Stimulated activated CD4-positive, alpha-beta T cell treated with anti-CD3 and anti-CD28 coated beads, Interleukin-4, amount 100 ng/mL, for 24 hours (primary cell): Measurements from ENCODE around the gene CDK17.

ENCODE experiments used
- DNase-seq: peaks from one replicate; pipeline ENCODE4 v3.0.0-alpha.2; 2020

The CDK17 gene

DNA sequence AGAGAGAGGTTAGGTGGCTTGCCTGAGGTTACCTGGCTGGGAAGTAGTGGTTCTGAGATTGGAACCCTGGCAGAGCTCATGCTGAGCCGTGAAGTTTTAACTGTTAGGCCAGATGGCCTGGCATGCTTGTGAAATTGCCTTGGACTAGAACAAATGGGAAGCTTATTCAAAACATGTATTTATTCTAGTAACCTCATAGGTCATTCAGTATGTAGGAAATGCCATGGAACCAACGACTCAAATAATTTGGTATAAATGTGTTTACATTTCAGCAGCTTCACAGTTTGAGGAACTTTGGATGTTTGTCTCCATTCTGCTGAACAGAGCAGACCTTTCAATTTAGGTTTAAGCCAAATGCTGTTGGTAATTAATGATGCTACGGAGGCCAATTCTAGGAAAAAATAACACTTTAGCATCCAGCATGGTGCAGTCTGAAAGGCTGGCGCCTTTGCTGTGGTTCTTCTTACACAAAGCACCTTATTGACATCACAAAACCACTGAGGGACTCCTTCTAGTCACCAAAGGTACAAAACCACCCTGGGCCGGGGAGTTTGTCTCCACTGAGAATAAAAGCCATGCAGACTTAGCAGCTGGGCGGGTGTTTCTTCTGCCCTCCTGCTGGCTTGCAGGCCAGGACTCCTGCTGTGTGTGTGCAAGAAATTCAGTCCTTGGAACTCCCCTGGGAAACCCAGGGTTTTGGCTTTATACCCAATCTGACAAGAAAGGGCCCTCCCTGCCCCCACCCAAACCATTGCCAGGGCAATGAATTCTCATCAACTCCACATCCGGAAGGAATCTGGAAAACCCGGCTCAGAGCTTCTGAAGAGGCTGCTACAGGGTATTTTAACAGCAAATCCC lies 141.9 kb downstream of the CDK17 start:
- DNase-seq, result no peak

- DNase-seq, result no peak
Observed at GRCh38 chr12:96257550-96258103, 142.6 kb downstream of the CDK17 start.

- no peak for DNase-seq
Observed at GRCh38 chr12:96256672-96257361, 143.4 kb downstream of the CDK17 start.

DNA sequence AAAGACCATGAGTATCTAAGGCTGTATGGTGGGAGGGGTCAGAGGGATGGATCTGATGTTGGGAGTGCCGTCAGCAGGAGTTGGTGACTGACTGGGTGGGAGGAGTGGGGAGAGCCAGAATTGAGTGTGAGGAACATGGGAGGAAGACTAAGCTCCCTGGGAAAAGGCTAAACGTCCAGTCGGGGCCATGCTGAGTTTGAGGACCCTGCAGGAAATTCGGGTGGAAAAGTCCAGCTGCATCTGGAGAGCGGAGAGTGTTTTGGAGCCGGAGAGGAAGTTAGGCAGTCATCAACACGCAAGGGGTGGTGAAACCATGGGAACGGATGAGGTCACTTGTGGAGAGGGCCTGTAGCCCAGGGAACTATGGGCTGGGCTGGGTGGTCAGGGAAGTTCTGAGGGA lies 145.2 kb downstream of the CDK17 start:
- DNase-seq, result no peak

DNA sequence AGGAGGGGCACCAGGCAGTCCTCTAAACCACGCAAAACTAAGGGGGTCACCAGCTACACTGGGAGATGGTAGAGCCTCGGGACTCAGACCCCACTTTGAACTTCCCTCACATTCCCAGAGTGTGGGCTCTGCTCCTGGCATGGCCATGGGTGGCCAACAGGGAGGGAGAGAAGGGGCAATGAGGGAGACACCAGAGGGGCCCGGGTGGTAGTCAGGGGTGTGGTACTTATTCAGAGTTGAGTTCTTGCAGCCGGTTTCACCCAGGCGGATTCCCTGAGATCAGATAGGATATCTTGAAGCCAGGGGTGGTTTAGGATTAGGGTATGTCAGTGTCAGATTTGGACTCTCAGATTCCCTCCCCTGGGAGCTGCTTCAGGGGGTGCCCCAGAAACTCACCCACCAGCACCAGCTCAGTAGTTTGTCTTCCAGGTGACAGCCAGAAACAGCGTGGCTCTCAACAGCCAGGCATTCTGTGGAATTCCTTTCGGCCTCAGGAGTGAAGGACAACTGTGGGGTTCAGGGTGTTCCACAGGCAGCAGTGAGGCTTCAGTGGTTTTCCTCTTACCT lies 150.0 kb downstream of the CDK17 start:
- no peak for DNase-seq

DNA sequence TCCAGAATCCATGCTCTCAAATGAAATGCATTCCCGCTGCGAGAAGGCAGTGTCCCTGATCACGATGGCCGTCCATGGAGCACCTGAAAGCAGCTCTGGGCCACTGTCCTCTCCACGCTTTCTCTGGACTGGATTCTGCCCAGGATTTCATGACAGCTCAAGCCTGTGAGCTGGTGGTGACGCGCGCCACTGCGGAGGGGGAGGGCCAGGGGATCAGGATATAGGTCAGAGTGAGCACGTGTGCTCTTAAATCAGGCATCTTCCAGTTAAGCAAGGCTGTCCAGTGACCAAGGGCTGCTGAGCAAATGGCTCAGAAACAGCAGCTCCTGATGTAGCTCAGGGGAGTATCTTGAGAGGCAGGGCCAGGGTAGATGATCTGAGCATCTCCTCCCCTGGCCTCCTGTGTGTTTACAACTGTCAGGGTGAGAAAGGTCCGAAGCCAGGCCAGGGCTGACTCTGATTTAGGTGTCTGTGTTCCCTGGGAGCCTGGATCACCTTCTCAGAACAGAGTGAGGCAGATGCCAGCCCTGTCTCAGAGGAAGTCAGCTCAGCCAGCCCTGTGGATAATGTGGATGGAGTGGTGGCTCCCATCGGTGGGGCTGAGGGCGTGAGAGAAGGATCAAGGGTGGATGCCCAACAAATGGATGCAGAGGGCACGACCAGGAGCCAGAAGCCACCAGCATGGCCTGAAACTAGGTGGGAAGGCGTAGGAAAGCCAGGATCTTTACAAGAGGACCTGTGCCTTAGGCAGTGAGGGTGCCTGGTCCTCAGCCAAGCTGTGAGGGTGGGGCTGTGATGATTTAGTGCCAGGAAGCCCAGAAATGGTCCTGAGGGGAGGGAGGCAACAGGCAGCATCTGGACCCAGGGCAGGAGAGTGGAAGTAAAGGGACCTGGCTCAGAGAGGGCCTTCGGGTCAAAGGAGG lies 150.8 kb downstream of the CDK17 start:
- no peak for DNase-seq

GRCh38 chr12:96248136-96248931 lies 151.9 kb downstream of the CDK17 start:
- DNase-seq, result no peak

- no peak for DNase-seq
Observed at GRCh38 chr12:96247563-96247962, 152.7 kb downstream of the CDK17 start.

- no peak for DNase-seq
Observed at GRCh38 chr12:96246926-96247505, 153.2 kb downstream of the CDK17 start.

- no peak for DNase-seq
Observed at GRCh38 chr12:96244826-96245225, 155.4 kb downstream of the CDK17 start.

GRCh38 chr12:96242597-96242996 lies 157.6 kb downstream of the CDK17 start:
- no peak for DNase-seq

GRCh38 chr12:96241846-96242256 lies 158.4 kb downstream of the CDK17 start:
- peak; percentile 64 for DNase-seq

DNA sequence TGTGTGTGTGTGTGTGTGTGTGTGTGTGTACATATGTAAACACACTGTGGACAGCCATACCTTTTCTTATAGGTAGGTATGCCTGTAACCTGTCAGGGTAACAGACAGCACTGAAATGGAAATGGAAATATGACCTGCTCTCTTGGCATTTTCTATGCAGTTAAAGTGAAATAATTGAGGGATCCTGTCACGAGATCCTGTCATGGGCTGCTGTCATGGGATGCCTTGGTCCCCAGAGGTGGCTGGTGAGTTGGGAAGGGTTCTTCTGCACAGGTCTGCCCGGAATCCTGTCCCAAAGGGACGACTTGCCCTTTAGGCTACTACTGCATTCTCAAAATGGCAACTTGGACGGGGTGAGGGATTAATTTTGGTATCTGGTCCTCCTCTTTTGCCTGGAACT lies 158.8 kb downstream of the CDK17 start:
- DNase-seq, result no peak

GRCh38 chr12:96240656-96241055 lies 159.6 kb downstream of the CDK17 start:
- DNase-seq, result no peak

- DNase-seq, result no peak
Observed at GRCh38 chr12:96239711-96240635, 160.3 kb downstream of the CDK17 start.

DNA sequence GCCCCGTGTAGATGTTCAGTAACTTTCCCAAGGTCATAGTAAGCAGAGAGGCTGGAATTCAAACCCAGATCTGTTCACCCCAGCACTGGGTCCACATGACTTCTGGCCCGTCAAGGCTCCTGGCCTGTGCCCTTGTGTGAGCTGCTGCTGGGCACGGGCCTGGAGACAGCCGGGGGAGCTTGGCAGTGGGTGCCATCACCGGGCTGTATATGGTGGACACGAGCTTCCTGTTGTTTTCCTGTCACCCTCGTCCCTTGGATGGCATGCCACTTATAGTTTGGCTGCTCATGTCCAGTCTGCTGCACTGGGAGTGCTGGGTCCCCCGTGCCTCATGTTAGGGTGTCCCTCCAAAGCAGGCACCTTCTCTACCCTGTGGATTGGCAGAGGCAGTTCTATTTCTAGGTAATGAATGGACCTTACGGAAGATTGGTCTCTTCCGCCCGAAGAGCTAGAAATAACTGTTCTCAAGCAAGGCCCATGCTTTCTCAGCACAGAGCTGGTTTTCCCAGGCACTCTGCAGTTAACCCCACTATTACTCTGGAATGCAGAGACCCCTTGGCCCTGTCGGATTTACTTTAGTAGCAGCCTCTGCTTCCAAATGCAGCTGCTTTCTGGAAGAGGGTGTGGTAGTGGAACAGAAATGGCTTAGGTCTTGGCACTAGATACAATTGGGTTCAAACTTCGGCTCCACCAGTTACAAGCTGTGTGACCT lies 161.7 kb downstream of the CDK17 start:
- DNase-seq, result no peak

DNA sequence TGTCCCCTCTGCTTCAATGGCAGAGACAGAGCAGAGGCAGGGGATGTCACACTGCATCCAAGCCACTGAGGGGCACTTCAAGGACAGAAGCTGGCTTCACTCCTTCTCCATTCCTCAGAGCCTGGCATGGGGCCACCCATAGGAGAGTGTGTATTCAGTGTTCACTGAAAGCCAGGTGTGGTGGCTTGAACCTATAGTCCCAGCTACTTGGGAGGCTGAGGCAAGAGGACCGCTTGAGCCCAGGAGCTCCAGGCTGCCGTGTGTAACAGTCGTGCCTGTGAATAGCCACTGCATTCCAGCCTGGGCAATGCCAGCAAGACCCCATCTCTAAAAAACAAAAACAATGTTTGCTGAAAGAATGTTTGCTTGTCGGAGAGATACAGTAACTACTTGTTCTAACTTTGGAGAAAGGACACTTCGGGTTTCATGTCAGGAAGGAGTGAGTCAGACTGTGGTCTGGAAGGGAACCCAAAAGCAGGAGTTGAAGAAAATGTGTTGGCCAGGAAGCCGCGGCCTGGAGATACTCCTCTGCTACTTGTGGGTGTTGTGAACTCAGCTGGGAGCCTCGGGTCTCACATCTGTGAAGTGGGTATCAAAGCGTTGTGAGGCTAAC lies 162.7 kb downstream of the CDK17 start:
- peak; percentile 55 for DNase-seq

- no peak for DNase-seq
Observed at GRCh38 chr12:96237035-96237434, 163.2 kb downstream of the CDK17 start.

GRCh38 chr12:96236221-96236822 lies 163.9 kb downstream of the CDK17 start:
- no peak for DNase-seq
